Skin epidermis (tissue), 12 donors: ENCODE results near the gene PIEZO2.
"Not testable (repeated sequence)": the region's sequence is repeated elsewhere in the genome, so short reads cannot be mapped to it uniquely, and the experiment has no call there.

Experiments used
- H3K27ac ChIP-seq, 21 experiments: fragments of 200-600 bp; sonication (generic) in 11 of 21; one replicate each; pipeline ENCODE4 v1.5.0; 2020; ENCODE audit warnings: mild to moderate bottlenecking in 3 of 21, inconsistent platforms in 2 of 21, moderate library complexity in 2 of 21
- H3K4me3 ChIP-seq, 7 experiments: fragments of 200-600 bp; sonication (generic) in 2 of 7; one replicate each; pipeline ENCODE4 v1.5.0; 2020; ENCODE audit warnings: inconsistent platforms in 2 of 7, mild to moderate bottlenecking in 2 of 7, moderate library complexity in 1 of 7

Gene PIEZO2

DNA sequence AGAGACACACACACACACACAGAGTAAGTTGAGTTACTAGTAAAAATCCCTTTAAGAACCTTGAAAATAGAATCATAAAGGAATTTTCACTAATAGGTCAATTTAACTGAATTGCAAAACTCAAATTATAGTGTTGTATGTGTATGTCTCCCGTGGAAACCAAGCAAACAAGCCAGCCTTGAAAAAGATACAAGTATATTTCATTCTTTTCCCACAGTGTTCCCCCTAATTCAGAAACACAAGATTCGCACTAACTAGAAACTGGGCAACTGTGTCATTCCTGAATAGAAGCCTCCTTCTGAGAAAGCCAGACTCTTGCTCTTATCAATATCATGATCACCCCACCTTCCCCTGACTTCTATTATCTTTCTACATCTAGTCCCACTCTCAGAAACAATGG is 229.5 kb downstream of the PIEZO2 start:
- Histone ChIP-seq H3K4me3 (no peak overlapping the region), H3K27ac (no peak overlapping the region)

DNA sequence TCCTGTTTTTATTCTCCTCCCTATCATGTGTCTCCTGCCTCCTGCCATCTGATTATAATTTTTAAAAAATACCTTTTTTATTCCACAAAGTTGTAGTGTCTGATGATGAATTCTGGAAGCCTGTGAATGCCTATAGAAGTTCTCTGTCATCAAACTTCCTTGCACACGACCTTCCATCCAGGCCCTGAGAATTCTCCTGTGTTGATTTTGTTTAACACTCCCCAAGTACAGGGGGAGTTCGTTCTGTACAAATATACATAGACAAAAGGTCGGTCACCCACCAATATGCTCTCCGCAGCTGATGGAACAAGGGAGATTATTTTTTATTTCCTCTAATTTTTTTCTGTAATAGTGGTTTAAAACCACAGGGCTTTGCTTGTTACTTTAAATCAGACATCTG is 232.5 kb downstream of the PIEZO2 start:
- H3K4me3 ChIP-seq = no peak overlapping the region
- H3K27ac ChIP-seq = no peak overlapping the region

DNA sequence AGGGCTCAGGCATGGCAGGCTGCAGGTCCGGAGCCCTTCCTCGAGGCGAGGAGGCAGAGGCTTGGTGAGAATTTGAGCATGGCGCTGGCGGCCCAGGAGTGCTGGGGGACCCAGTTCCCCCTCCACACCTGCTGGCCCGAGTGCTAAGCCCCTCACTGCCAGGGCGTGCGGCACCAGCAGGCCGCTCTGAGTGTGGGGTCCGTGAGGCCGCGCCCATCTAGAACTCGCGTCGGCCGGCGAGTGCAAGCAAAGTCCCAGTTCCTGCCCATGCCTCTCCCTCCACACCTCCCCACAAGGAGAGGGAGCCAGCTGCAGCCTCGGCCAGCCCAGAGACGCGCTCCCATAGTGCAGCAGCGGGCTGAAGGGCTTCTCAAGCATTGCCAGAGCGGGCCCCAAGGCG is 233.0 kb downstream of the PIEZO2 start:
- H3K27ac ChIP-seq = no peak overlapping the region
- H3K4me3 ChIP-seq = no peak overlapping the region

DNA sequence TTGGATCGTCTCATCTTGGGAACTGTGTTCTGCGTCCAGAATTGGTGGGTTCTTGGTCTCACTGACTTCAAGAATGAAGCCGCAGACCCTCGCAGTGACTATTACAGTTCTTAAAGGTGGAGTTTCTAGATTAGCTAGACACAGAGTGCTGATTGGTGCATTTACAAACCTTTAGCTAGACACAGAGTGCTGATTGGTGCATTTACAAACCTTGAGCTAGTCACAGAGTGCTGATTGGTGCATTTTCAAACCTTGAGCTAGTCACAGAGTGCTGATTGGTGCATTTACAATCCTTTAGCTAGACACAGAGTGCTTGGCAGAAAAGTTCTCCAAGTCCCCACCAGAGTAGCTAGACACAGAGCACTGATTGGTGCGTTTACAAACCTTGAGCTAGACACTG is 233.6 kb downstream of the PIEZO2 start:
- not testable (repeated sequence) for H3K27ac ChIP-seq, H3K4me3 ChIP-seq

DNA sequence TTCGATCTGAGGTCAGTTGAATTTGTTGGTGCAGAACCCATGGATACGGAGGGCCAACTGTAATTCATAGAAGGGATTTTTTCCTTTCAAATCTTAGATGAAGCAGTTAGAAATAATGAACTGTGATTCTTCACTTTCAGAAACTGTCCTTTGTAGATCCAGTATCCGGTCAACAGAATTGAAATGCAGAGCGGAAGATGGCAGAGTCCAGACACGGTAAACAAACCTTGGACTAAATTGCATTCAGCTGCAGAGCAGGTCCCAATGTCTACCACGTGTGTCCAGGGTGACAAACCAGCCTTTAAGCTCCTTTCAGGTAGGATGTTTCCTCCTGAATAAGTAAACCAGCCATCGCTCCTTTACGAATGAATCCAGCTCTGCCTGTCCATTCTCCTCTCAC is 234.8 kb downstream of the PIEZO2 start:
- not testable (repeated sequence) for H3K27ac ChIP-seq, H3K4me3 ChIP-seq

DNA sequence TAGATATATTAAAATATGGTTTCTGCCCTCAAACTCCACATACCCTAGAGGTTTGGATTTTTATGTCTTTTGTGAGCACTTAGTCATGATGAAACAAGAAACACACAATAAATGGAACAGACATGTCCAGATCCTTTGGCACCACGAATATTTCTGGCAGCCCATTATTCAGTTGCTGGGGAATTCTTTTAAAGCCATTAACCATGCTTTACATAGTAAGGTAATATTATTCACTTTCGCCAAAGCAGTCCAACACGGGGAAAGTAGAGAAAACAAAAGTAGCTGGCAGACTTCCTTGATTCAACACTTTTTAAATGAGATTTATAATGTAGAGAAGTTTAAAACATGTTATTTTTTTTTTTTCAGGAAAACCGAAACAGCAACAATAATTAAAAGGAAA is 235.4 kb downstream of the PIEZO2 start:
- Histone ChIP-seq H3K4me3 (no peak overlapping the region), H3K27ac (no peak overlapping the region)

DNA sequence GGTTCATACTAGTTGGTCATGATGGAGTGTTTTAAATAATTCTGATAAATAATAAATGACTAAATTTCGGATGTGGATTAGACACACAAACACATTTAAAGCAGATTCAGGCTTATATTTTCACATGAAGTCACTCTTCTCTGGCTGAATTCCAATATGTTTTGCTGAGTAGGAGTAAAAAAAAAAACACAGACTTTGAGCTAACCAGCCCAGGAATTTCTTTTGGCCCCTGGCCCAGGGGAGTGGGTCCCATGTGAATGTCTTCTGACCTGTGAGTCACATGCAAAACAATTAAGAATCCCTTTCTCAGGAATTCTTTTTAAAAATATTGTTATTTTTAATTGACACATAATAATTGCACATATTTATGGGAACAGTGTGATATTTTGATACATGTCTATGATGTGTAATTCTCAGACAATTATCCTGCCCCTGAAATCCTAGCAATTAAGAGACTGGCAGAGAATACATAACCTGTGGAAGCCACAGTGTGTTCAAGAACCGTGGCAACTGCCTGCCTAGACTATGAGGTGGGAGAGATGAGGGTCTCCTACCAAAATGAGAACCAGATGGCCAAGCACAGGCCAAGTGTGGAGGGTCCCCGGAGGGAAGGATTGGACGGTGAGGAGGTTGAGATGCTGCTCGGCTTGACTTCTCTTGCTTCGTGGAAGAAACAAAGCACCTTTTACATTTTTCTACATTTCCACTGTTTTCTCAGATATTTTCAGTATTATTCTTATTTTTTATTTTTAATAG is 236.4 kb downstream of the PIEZO2 start:
- no peak overlapping the region for H3K4me3 ChIP-seq
- H3K27ac ChIP-seq = peak overlapping the region in 3 of 21 experiments; percentile 10 to 61 (median 40)

DNA sequence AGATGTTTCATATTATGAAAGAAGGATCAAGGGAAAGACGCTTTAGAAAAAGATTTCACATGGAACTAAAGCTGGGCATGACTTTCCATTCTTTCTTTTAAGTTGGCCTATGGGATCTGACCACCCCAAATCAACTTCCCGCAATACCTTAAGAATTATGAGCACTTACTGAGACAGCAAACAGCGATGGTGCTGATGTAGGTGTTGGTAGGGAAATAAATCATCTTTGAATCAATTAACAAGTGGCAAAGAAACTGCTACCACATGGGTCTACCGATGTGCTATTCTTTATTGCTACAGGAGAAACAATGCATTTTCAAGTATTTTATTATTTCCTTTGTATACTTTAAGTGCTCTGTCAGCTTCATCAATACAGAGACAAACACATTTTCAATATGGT is 239.6 kb downstream of the PIEZO2 start:
- Histone ChIP-seq H3K27ac (no peak overlapping the region), H3K4me3 (no peak overlapping the region)

DNA sequence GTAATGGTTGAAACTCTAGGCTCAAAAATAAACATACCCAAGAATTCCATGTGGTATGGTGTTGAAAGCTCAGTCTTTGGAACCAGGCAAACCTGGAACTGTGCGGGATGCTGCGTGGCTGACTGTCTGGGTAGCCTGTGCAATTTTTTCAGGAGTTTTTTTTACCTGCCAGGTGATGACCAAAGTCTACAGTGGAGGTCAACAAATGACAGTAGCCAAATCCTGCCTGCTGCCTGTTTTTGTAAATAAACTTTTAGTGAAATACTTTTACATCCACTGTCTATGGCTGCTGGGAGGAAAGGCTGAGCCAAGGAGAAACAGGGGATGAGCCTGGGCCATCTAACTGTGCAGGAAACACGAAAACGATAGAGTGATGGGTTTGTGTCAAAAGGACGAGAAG is 240.6 kb downstream of the PIEZO2 start:
- no peak overlapping the region for H3K27ac ChIP-seq
- H3K4me3 ChIP-seq = no peak overlapping the region

DNA sequence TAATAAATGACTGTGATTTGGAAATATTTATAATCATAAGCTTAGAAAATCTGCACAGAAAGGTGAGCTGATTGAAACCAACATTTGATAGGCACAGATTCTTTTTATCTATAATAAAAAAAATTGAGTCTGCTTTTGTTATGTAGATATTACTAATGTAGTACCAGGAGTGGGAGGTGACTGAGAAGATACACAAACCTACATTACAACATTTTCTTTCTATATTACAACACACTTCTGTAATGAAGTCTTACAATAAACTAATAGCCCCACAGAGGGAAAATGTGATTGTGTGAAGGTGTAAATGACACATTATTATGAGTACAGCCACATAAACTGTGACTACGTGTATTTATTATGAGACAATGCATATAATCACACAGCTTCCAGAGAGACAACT is 241.6 kb downstream of the PIEZO2 start:
- Histone ChIP-seq H3K27ac (no peak overlapping the region), H3K4me3 (no peak overlapping the region)

DNA sequence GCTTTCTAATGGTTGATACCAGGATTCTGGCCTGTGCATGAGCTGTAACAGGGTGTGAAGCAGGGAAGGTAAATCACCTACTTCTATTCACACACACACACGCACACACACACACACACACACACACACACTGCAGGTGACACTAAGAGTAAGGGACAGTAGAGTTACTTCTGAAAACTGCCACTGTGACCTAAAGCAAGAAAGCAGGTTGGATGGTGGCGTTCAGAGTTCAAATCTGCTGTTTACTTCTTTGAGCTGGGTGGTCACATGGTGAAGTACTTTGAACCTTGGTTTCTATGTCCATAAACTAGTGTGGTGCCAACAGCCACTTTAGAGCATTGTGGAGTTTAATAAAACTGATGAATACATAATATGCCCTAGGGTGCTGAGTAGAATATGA is 248.0 kb downstream of the PIEZO2 start:
- H3K4me3 ChIP-seq = no peak overlapping the region
- no peak overlapping the region for H3K27ac ChIP-seq

DNA sequence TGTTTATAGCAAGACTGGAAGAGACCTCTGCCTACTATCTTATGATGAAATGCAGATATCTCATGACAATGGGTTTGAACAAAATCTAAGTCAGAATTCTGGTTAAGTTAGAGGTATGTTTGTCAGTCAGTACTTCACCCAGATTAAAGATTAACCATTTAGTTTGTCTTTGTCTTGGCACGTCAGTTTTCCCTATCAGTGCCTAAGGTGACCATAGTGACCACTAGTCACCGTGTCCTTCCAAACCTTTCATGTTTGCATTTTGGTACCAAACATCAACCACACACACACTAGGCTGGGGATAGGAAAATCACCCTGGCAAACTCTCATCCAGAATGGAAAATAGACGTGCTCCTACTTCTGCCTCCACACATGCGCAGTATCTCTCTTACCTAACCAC is 248.9 kb downstream of the PIEZO2 start:
- no peak overlapping the region for H3K4me3 ChIP-seq
- no peak overlapping the region for H3K27ac ChIP-seq

DNA sequence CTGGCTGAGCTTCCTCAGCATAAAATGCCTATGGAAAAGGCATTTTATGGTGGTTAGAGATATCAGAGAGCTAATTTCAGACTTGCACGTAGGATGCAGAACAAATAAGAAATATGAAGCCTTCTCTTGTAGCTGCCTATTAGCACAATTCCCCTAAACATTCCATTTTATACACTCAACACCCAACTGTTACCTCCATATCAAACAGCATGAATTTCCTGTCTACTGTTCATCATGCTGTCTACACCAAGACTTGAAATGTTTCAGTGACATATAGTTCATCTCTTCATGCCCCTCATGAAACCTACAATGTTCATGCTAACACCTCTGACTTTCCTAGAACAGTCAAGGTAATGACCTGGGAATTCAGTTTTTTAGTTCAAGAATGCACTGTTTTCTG is 249.9 kb downstream of the PIEZO2 start:
- Histone ChIP-seq H3K4me3 (no peak overlapping the region), H3K27ac (no peak overlapping the region)

DNA sequence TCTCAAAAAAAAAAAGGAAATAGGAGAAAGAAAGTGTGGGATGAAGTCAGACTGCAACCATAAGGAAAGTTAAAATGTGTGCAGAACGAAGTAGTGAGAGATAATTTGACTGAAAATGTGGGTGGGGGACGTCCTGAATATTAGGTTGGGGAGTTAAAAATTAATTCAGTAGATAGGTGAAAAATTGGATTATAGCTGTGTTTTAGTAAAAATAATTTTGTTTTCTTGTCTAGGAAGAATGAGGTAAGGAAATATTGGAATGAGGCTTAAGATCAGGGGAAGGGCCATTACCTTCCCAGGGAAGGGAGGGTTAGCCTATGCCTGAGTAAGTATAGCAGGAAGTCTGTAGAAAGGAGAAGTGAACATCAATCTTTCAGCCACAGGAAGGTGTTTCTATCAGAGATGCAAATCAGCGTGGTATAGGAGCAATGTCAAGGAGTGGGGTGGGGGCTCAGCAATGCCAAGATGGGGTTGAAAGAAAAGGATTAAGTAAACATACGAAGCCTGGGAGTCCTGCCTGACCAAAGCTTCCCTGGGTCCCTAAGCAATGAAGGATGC is 250.9 kb downstream of the PIEZO2 start:
- no peak overlapping the region for H3K27ac ChIP-seq
- no peak overlapping the region for H3K4me3 ChIP-seq

DNA sequence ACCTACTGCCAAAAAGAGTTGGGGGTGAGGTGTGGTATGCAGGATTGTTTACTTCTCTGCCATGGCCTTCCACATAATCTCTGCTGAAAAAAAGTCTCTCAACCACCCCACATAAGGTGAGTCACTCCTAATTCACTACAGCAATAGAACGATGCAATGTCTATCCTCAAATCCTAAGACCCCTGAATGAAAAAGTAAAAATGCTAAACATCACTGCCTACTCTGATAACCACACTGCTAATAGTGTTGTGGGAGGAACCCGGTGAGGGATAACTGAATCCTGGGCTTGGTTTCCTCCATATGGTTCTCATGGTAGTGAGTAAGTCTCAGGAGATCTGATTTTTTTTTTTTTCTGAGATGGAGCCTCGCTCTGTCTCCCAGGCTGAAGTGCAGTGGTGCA is 252.5 kb downstream of the PIEZO2 start:
- Histone ChIP-seq H3K27ac (no peak overlapping the region), H3K4me3 (no peak overlapping the region)

DNA sequence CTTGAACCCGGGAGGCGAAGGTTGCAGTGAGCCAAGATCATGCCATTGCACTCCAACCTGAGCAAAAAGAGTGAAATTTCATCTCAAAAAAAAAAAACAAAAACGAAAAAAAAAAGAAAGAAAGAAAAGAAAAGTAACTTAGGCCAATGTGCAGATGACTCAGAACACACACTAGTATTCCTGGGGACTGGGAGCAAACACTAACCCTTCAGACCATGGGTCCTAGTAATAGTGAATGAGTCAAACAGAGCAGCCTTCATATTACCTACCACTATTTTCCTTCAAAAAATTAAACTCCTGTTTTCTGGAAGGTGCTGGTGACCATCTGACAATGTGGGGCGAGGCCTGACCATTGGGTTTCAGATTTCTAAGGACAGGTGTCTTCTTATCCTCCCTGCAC is 253.4 kb downstream of the PIEZO2 start:
- Histone ChIP-seq H3K4me3 (no peak overlapping the region), H3K27ac (no peak overlapping the region)

DNA sequence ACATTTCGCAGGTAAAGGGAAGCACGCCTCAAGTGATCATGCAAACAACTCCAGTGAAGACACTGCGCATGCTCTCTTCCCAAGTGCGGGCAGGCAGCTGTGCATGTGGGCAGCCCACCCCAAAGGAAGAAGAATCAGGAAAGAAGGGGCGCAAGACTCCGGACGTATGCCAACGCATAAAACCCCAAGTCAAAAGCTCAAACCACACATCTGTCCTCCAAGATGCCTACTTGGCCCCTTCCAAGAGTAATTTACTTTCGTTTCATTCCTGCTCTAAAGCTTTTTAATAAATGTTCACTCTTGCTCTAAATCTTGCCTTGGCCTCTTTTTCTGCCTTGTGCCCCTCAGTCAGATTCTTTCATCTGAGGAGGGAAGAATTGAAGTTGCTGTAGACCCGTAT is 254.9 kb downstream of the PIEZO2 start:
- no peak overlapping the region for H3K4me3 ChIP-seq

DNA sequence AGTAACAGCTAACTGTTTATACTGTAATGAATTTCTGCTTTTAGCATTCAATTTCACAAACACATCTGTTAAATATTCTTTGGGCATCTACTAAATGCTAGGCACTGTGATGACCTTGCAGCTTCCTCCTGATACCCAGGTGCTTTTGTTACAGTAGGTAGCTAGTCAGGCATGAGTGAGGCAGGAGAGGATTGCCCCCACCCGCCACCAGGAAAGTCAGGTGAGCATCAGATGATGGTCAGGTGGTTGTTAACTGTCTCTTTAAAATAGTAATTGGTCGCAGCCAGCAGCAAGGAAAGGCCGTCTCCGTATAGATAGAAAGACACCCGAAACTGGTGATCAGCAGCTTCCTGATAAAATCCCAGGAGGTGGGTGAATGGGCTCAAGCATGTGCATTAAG is 255.6 kb downstream of the PIEZO2 start:
- H3K27ac ChIP-seq = no peak overlapping the region

More for the DNA sequence above, 254.9 kb downstream of the PIEZO2 start:
- no peak overlapping the region for H3K27ac ChIP-seq

DNA sequence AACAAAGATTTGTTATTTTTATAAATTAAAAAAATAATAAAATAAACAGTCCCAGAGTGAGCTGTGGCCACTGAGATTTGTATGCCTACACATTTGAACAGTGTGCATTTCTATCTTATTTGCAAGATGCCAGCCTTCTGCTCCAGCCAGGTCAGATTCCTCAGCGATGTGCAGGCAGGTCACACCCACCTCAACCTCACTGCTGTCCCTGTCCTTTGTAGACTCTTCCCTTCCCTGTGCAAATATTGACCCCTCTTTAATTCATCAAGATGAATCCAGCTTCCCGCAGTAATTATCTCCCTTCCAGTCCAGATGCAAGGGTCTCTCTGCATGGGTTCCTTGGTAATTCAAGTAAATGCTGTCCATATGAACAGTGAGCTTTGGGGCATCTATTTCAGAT is 256.2 kb downstream of the PIEZO2 start:
- no peak overlapping the region for H3K4me3 ChIP-seq
- no peak overlapping the region for H3K27ac ChIP-seq

More for the DNA sequence above, 255.6 kb downstream of the PIEZO2 start:
- no peak overlapping the region for H3K4me3 ChIP-seq

DNA sequence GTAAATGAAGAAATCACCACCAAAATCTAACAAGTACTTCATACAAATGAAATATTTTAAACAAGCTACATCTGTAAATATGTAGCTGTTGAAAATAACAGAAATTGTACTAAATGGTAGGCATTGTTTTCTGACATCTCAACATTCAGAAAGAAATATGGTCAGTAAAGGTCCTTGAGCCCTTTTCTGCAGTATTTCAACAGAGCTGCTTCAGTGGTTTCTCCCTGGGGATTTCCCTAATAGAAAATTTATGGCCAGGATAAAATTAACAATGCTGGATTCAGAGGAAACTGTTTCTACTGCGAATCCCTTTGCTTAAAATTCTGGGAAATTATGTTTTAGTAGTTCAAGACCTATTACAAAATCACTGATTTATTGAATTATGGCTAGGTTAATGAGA is 256.6 kb downstream of the PIEZO2 start:
- Histone ChIP-seq H3K27ac (no peak overlapping the region), H3K4me3 (no peak overlapping the region)

DNA sequence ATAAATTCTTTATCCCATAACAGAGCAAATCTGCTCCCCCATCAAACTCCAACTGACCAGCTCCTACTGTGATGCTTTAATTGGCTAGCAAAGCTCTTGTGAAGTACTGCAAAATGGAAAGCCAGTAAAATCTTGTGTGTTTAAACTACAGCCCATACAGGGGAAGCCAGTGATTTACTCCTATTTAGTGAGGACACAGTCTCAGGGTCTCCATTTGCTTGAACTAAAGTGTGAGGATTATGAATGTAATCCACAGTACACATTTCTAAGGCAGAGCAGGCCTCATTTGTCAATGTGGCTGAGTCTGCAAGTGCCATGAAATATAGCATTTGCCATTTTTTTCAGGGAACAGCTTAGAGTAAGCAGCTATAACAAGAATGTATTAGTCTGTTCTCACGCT is 259.3 kb downstream of the PIEZO2 start:
- H3K27ac ChIP-seq = no peak overlapping the region
- no peak overlapping the region for H3K4me3 ChIP-seq

DNA sequence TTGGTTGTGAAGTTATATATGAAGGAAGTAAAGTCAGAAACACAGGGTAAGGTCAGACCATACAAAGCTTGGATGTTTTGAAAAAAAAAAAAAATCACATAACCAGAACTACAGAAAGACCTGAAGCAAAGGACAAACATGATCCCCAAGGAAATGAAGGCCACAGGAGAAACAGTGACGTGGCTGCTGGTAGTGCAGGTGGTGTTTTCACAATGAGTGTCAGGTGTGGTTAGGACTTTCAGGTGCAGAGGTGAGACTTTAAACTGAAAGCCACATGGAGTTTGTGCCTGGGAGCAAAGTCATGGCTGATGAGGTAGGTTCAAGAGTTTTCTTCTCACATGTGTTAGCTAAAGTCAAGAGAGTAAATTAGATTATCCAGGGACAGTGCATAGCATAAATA is 270.7 kb downstream of the PIEZO2 start:
- no peak overlapping the region for H3K4me3 ChIP-seq
- no peak overlapping the region for H3K27ac ChIP-seq
